K562 (cell line): ENCODE results near the gene PLA2G2C. TPM values are rescaled to one million over a fixed set of nuclear protein-coding genes. Genes with fewer than 3 reads are reported as not detected.

Experiments
- CBFB ChIP-seq: sonication (generic); formaldehyde crosslinking; IDR thresholded peaks from 2 replicates; pipeline ENCODE4 v1.4.0; 2020; ENCODE audit warnings: mild to moderate bottlenecking, missing genetic modification reagents
- CBX3 ChIP-seq, 2 experiments: IDR thresholded peaks; 1 replicate in 1 of 2; 2 replicates in 1 of 2; pipeline ENCODE4 v1.6.1; 2012; ENCODE audit warnings: inconsistent platforms in 2 of 2, low read length in 2 of 2, borderline replicate concordance in 1 of 2, control low read depth in 1 of 2
- NFRKB ChIP-seq: fragments of 450-650 bp; IDR thresholded peaks from 2 replicates; pipeline ENCODE4 v1.6.1; 2016; ENCODE audit warnings: low read depth
- NFXL1 ChIP-seq: fragments of 450-650 bp; formaldehyde crosslinking; IDR thresholded peaks from 2 replicates; pipeline ENCODE4 v1.4.0; 2021; ENCODE audit warnings: mild to moderate bottlenecking
- NR2C1 ChIP-seq, 2 experiments: fragments of 450-650 bp; IDR thresholded peaks; 2 replicates each; pipeline ENCODE4 v1.6.1; 2017; ENCODE audit warnings: mild to moderate bottlenecking in 2 of 2, antibody characterized with exemption in 1 of 2, inconsistent platforms in 1 of 2, missing compliant biosample characterization in 1 of 2, missing genetic modification characterization in 1 of 2
- SOX6 ChIP-seq: fragments of 450-650 bp; IDR thresholded peaks from 2 replicates; pipeline ENCODE4 v1.6.1; 2014; ENCODE audit warnings: mild to moderate bottlenecking
- TCF7L2 ChIP-seq: fragments of 150-350 bp; IDR thresholded peaks from 2 replicates; pipeline ENCODE4 v1.6.1; 2016; ENCODE audit warnings: low read depth, mild to moderate bottlenecking, low read length, moderate library complexity
- U2AF2 ChIP-seq: fragments of 200-400 bp; formaldehyde crosslinking; optimal IDR thresholded peaks from 2 replicates; pipeline ENCODE3; 2017; ENCODE audit warnings: low read depth, mild to moderate bottlenecking, low read length
- VEZF1 ChIP-seq: fragments of 200-800 bp; sonication (Bioruptor generic); IDR thresholded peaks from 2 replicates; pipeline ENCODE4 v1.6.1; 2017; ENCODE audit warnings: missing genetic modification characterization, missing compliant biosample characterization
- polyA plus RNA-seq, 8 experiments: library from polyadenylated mRNA; depleted of rRNA in 4 of 8; stranded (reverse) in 5 of 8; unstranded in 3 of 8; fragments of >200 nt; fragmentation: Nextera tagmentation in 2 of 8; fragmentation: Illumina TruSeq in 1 of 8; extraction: Ambion mirVana in 2 of 8; extraction: Trizol in 1 of 8; gene quantifications; 2 replicates each; pipeline versions ENCODE4 v1.2.1 to v1.2.3, GENCODE V29; 2011 to 2014; ENCODE audit warnings: inconsistent platforms in 1 of 8, missing spikeins in 1 of 8
- total RNA-seq, 7 experiments: library from RNA; depleted of rRNA in 6 of 7; stranded (reverse); fragments of >200 nt in 6 of 7; fragmentation: Illumina TruSeq in 2 of 7; extraction: Trizol in 2 of 7; gene quantifications; 2 replicates each; pipeline versions ENCODE4 v1.2.1 to v1.2.3, GENCODE V29; 2011 to 2021; ENCODE audit warnings: low replicate concordance in 1 of 7
- TF ChIP-seq, protein P1 (sequence below), 2 experiments: fragments of 450-650 bp; formaldehyde crosslinking in 1 of 2; IDR thresholded peaks; 2 replicates each; pipeline versions ENCODE4 v1.4.0 to v1.6.1; 2014 to 2020; ENCODE audit warnings: mild to moderate bottlenecking in 2 of 2, borderline replicate concordance in 1 of 2, low read depth in 1 of 2
- TF ChIP-seq, protein P2 (sequence below), 2 experiments: IDR thresholded peaks; 2 replicates each; pipeline ENCODE4 v1.6.1; 2011; ENCODE audit warnings: borderline replicate concordance in 1 of 2, control low read depth in 1 of 2, low read depth in 1 of 2, low read length in 1 of 2, mild to moderate bottlenecking in 1 of 2, mixed read lengths in 1 of 2, moderate library complexity in 1 of 2; ENCODE audit not compliant: insufficient read depth in 1 of 2, insufficient read length in 1 of 2, poor library complexity in 1 of 2, severe bottlenecking in 1 of 2; ENCODE audit errors: extremely low read depth in 1 of 2
- TF ChIP-seq, protein P3 (sequence below): sonication (generic); formaldehyde crosslinking; IDR thresholded peaks from 2 replicates; pipeline ENCODE4 v1.9.0; 2022; ENCODE audit warnings: mild to moderate bottlenecking, missing genetic modification reagents
- TF ChIP-seq, protein P4 (sequence below): sonication (generic); formaldehyde crosslinking; IDR thresholded peaks from 2 replicates; pipeline ENCODE4 v1.8.0; 2022; ENCODE audit warnings: missing genetic modification reagents, mild to moderate bottlenecking, moderate library complexity, borderline replicate concordance

Gene PLA2G2C
- total and polyA plus RNA-seq, 9 of the 15 experiments (the other 6 are each of a cell fraction or from before 2014, with no cell fraction given): 0.14 to 0.49 (median 0.21) TPM

DNA sequence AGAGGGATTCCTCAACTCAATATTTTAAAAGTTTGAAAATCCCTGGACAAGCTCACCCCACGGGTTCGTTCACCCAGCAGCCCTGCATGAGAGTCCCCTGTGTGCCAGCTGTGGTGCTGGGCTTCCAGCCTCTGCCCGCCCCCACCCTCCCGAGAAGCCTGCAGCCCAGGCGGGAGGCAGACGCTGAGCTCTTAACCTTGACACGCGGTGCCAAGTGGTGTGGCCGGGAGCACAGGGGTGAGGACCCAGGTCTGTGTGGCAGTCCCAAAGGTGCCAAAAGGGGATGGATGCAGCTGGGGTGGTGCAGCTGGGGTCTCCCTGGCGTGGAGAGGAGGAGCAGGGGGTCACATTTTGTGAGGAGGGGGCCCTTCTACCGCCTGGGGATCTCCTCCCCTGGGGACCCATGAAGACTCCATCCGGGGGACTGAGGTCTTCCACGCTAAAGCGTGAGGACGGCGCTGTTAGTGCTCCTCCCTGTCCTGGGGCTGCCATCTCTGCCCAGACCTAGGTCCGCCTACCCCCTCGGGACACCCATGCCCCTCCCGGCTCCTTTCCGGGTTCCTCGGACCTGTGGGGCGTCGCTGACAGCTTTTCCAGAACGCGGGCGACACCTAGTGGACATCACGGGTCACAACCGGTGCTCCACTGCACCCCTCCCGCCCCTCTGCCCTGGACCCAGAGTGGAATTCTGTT, 34.3 kb downstream of the PLA2G2C start (continued):
- TF ChIP-seq, protein P1, sequence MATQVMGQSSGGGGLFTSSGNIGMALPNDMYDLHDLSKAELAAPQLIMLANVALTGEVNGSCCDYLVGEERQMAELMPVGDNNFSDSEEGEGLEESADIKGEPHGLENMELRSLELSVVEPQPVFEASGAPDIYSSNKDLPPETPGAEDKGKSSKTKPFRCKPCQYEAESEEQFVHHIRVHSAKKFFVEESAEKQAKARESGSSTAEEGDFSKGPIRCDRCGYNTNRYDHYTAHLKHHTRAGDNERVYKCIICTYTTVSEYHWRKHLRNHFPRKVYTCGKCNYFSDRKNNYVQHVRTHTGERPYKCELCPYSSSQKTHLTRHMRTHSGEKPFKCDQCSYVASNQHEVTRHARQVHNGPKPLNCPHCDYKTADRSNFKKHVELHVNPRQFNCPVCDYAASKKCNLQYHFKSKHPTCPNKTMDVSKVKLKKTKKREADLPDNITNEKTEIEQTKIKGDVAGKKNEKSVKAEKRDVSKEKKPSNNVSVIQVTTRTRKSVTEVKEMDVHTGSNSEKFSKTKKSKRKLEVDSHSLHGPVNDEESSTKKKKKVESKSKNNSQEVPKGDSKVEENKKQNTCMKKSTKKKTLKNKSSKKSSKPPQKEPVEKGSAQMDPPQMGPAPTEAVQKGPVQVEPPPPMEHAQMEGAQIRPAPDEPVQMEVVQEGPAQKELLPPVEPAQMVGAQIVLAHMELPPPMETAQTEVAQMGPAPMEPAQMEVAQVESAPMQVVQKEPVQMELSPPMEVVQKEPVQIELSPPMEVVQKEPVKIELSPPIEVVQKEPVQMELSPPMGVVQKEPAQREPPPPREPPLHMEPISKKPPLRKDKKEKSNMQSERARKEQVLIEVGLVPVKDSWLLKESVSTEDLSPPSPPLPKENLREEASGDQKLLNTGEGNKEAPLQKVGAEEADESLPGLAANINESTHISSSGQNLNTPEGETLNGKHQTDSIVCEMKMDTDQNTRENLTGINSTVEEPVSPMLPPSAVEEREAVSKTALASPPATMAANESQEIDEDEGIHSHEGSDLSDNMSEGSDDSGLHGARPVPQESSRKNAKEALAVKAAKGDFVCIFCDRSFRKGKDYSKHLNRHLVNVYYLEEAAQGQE (IDR thresholded peaks at IDR 0.05; ENCODE audit: borderline replicate concordance): peak; percentile 90
- TF ChIP-seq, protein P1 (CRISPR knock-in tag; IDR thresholded peaks at IDR 0.05; ENCODE audit: low read depth): no peak
- TF ChIP-seq, protein P2, sequence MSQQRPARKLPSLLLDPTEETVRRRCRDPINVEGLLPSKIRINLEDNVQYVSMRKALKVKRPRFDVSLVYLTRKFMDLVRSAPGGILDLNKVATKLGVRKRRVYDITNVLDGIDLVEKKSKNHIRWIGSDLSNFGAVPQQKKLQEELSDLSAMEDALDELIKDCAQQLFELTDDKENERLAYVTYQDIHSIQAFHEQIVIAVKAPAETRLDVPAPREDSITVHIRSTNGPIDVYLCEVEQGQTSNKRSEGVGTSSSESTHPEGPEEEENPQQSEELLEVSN (IDR thresholded peaks at IDR 0.05; ENCODE audit: borderline replicate concordance in 1 of 2, extremely low read depth in 1 of 2, insufficient read depth in 1 of 2, insufficient read length in 1 of 2, low read depth in 1 of 2, low read length in 1 of 2, poor library complexity in 1 of 2, severe bottlenecking in 1 of 2): peak in 1 of 2 experiments; percentile 60
- TF ChIP-seq NFXL1 (CRISPR knock-in tag): no peak
- no peak for TF ChIP-seq NFRKB
- TF ChIP-seq SOX6: peak; percentile 8; the same call in 1 of the 2 replicates
- peak in 1 of 2 experiments; percentile 57; a peak in 1 of 3 replicates for TF ChIP-seq CBX3 (IDR thresholded peaks at IDR 0.05; ENCODE audit: borderline replicate concordance in 1 of 2, low read length in 2 of 2)
- TF ChIP-seq, protein P3, sequence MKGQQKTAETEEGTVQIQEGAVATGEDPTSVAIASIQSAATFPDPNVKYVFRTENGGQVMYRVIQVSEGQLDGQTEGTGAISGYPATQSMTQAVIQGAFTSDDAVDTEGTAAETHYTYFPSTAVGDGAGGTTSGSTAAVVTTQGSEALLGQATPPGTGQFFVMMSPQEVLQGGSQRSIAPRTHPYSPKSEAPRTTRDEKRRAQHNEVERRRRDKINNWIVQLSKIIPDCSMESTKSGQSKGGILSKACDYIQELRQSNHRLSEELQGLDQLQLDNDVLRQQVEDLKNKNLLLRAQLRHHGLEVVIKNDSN: peak; percentile 44; the same call in 1 of the 2 replicates
- TF ChIP-seq CBFB (CRISPR knock-in tag): 0 out of 2 replicates have a peak, but pooled peaks have one; percentile 74
- no peak for TF ChIP-seq NR2C1 (IDR thresholded peaks at IDR 0.05)
- no peak for TF ChIP-seq NR2C1 (tag; IDR thresholded peaks at IDR 0.05)
- TF ChIP-seq VEZF1: peak; percentile 86
- no peak for TF ChIP-seq TCF7L2
- TF ChIP-seq, protein P4, sequence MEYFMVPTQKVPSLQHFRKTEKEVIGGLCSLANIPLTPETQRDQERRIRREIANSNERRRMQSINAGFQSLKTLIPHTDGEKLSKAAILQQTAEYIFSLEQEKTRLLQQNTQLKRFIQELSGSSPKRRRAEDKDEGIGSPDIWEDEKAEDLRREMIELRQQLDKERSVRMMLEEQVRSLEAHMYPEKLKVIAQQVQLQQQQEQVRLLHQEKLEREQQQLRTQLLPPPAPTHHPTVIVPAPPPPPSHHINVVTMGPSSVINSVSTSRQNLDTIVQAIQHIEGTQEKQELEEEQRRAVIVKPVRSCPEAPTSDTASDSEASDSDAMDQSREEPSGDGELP (CRISPR knock-in tag): peak; percentile 47; the same call in 1 of the 2 replicates
- TF ChIP-seq U2AF2: no peak
